Esophagus squamous epithelium (tissue), 4 donors: ENCODE results near the gene TRAPPC3L.

ENCODE experiments used
- CTCF ChIP-seq, 6 experiments: fragments of 450-650 bp in 4 of 6; fragments of 200-600 bp in 2 of 6; sonication (generic) in 2 of 6; IDR thresholded peaks; one replicate each; pipeline ENCODE4 v1.5.1; 2016 to 2019; ENCODE audit warnings: antibody characterized with exemption in 6 of 6, mild to moderate bottlenecking in 4 of 6, moderate library complexity in 4 of 6
- POLR2A ChIP-seq, 4 donors: fragments of 450-650 bp; IDR thresholded peaks; one replicate each; pipeline ENCODE4 v1.6.1; 2017; ENCODE audit warnings: antibody characterized with exemption in 4 of 4, mild to moderate bottlenecking in 4 of 4, moderate library complexity in 3 of 4

- no peak for TF ChIP-seq CTCF (IDR thresholded peaks at IDR 0.05)
- TF ChIP-seq POLR2A (IDR thresholded peaks at IDR 0.05) = no peak
These were observed 83.3 kb downstream of the TRAPPC3L start for GRCh38 chr6:116461932-116462885.
